Activated CD4-positive, CD25-positive, alpha-beta regulatory T cell treated with anti-CD3 and anti-CD28 coated beads, Interleukin-2, amount 50 U/mL, for 24 hours (primary cell): ENCODE data around the gene GLIS2.

Source experiments
- ATAC-seq, 2 donors: fragments of 150-1000 bp; cut with Tn5 transposase; one replicate each; pipeline ENCODE4 v1.10.0; 2021; ENCODE audit warnings: mild to moderate bottlenecking in 1 of 2, moderate library complexity in 1 of 2

GLIS2 gene

GRCh38 chr16:4372578-4373355, 56.9 kb downstream of the GLIS2 start:
- ATAC-seq: no peak

GRCh38 chr16:4373356-4373908, 57.6 kb downstream of the GLIS2 start:
- ATAC-seq: no peak

- no peak for ATAC-seq
Measured at GRCh38 chr16:4373909-4374742, 58.3 kb downstream of the GLIS2 start.

- ATAC-seq: no peak
Measured at GRCh38 chr16:4375717-4376116, 59.9 kb downstream of the GLIS2 start.

GRCh38 chr16:4376126-4376892, 60.4 kb downstream of the GLIS2 start:
- ATAC-seq: no peak

GRCh38 chr16:4376893-4377572, 61.2 kb downstream of the GLIS2 start:
- no peak for ATAC-seq

GRCh38 chr16:4377573-4378154, 61.8 kb downstream of the GLIS2 start:
- no peak for ATAC-seq

GRCh38 chr16:4378161-4378666, 62.3 kb downstream of the GLIS2 start:
- ATAC-seq: no peak

- ATAC-seq: no peak
Measured at GRCh38 chr16:4378999-4379690, 63.3 kb downstream of the GLIS2 start.

- ATAC-seq: no peak
Measured at GRCh38 chr16:4380119-4381063, 64.5 kb downstream of the GLIS2 start.

- no peak for ATAC-seq
Measured at GRCh38 chr16:4381072-4381934, 65.4 kb downstream of the GLIS2 start.

- ATAC-seq: no peak
Measured at GRCh38 chr16:4381935-4382794, 66.3 kb downstream of the GLIS2 start.

GRCh38 chr16:4382795-4383357, 67.0 kb downstream of the GLIS2 start:
- no peak for ATAC-seq

GRCh38 chr16:4383591-4384444, 68.0 kb downstream of the GLIS2 start:
- no peak for ATAC-seq

GRCh38 chr16:4384509-4384942, 68.7 kb downstream of the GLIS2 start:
- ATAC-seq: no peak

GRCh38 chr16:4385066-4385788, 69.4 kb downstream of the GLIS2 start:
- no peak for ATAC-seq
